A549 treated with AZD9567 at 1 μM for 4 hours (cell line): Measurements from ENCODE around the gene PCDHGB5. TPM values are rescaled to one million over a fixed set of nuclear protein-coding genes. Genes with fewer than 3 reads are reported as not detected.

Experiments used
- total RNA-seq: library from RNA; stranded (reverse); fragments of 200-300 nt; extraction: Qiagen RNA extraction; gene quantifications from 5 replicates; pipeline ENCODE4 v1.2.3, GENCODE V29; 2022; ENCODE audit not compliant: insufficient read depth

The PCDHGB5 gene
- 1.9 to 2.9 TPM (median 2.4 TPM) in 5 replicates for total RNA-seq

DNA sequence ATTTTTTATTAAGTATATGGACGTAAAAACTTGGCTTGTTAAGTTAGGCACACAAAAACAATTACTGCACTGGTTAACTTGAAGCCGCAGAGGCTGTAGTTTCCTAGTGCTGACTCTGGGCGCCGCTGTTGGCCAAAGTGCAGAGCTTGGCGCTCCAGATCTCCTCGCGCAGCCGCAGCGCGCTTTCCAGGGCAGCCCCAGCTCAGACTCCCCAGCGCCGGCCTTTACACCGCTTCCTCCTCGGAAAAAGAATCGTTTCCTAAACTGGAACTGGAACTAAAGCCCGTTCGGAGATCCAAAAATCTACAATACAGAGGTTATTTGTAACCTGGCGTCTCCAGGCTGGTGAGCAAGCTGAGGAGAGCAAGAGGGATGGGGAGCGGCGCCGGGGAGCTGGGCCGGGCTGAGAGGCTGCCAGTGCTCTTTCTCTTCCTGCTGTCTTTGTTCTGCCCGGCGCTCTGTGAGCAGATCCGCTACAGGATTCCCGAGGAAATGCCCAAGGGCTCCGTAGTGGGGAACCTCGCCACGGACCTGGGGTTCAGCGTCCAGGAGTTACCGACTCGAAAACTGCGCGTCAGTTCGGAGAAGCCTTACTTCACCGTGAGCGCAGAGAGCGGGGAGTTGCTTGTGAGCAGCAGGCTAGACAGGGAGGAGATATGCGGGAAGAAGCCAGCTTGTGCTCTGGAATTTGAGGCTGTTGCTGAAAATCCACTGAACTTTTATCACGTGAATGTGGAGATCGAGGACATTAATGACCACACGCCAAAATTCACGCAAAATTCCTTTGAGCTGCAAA, at the start of gene PCDHGB5:
PCDHGB5 (plus strand) TSS at position 192 of the 796 bp plus-strand sequence; CDS start at position 373, 181 bp downstream.

DNA sequence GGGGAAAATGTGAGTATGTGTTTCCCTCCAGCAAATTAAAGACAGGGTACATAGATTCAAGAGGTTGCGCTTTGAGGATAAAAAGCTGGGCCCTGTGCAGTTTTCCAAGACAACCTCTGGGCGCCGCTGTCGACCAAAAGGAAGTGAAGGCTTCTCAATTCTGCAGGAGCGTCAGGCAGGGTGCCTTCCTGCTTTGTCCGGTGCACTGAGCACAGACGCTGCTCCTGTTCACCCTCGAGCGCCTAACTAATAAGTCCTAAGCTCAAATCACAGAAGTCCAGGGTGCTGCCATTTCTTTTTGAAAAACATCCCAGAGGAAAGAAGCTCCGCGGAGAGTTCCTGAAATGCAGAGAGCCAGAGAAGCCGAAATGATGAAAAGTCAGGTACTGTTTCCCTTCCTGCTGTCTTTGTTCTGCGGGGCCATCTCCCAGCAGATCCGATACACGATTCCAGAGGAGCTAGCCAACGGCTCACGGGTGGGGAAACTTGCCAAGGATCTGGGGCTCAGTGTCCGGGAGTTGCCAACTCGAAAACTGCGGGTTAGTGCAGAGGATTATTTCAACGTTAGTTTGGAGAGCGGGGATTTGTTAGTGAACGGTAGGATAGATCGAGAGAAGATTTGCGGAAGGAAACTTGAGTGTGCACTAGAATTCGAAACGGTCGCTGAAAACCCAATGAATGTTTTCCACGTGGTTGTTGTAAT, 47.7 kb upstream of the PCDHGB5 start, which contains the start of gene PCDHGB1:
PCDHGB1 (plus strand) TSS at position 183 of the 703 bp plus-strand sequence; CDS start at position 345, 162 bp downstream.

DNA sequence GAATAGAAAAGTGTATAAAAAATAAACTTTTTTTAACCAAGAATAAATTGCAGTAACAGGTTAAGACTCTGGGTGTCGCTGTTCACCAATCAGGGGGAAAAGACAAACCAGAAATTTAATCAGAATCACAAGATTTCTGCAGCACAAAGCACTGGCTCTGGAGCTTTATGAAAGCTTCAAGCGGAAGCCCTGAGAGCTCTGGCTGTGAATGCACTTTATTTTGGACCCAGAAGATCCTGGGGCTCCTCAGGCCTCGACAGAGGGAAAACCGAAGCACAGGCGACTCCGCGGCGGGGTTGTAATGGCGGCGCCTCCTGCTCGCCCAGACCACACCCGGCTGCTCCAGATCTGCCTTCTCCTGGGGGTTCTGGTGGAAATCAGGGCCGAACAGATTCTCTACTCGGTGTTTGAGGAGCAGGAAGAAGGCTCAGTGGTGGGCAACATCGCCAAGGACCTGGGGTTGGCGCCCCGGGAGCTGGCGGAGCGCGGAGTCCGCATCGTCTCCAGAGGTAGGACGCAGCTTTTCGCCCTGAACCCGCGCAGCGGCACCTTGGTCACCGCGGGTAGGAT, 42.8 kb upstream of the PCDHGB5 start, which contains the start of gene PCDHGA4:
PCDHGA4 (plus strand) TSS at position 122 of the 570 bp plus-strand sequence; CDS start at position 209, 87 bp downstream.

DNA sequence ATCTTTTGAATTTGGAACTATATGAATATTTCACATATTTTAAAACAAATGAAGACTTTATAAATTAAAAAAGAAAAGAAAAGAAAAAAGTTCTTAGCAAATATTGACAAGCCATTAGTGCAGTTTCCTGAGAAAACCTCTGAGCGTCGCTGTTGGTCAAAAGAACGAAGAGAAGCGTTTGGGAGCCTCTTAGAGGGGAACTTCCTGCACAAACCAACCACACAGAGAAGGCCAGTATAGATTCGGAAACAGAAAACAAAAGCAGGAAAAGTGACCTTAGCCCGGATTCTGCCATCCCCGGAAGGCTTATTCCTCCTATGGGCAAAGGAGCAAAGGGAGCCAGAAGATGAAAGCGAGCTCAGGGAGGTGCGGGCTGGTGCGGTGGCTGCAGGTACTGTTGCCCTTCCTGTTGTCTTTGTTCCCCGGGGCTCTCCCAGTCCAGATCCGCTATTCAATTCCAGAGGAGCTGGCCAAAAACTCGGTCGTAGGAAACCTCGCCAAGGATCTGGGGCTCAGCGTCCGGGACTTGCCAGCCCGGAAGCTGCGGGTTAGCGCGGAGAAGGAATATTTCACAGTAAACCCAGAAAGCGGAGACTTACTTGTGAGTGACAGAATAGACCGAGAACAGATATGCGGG, 37.8 kb upstream of the PCDHGB5 start, which contains the start of gene PCDHGB2:
PCDHGB2 (plus strand) TSS at position 205 of the 637 bp plus-strand sequence; CDS start at position 347, 142 bp downstream.

DNA sequence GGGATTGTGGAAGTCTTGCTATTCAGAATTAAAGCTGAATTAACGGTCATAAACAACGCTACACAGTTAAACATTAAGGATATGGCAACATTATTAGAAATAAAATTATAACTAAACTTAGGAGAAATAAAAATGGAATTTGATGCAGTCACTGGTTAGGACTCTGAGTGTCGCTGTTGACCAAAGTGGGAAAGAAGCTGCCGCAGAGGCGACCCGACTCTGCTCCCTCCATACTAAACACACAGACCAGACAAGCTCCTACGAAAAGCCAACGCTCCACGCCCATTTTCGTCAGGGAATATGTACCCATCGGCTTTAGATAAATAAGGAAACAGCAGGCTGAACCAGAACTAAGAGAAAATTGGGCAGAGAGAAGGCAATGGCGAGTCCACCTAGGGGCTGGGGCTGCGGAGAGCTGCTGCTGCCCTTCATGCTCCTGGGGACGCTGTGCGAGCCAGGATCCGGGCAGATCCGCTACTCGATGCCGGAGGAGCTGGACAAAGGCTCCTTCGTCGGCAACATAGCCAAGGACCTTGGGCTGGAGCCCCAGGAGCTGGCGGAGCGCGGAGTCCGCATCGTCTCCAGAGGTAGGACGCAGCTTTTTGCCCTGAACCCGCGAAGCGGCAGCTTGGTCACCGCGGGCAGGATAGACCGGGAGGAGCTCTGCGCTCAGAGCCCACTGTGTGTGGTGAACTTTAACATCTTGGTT, 33.6 kb upstream of the PCDHGB5 start, which contains the start of gene PCDHGA5:
PCDHGA5 (plus strand) TSS at position 211 of the 709 bp plus-strand sequence; CDS start at position 380, 169 bp downstream.

DNA sequence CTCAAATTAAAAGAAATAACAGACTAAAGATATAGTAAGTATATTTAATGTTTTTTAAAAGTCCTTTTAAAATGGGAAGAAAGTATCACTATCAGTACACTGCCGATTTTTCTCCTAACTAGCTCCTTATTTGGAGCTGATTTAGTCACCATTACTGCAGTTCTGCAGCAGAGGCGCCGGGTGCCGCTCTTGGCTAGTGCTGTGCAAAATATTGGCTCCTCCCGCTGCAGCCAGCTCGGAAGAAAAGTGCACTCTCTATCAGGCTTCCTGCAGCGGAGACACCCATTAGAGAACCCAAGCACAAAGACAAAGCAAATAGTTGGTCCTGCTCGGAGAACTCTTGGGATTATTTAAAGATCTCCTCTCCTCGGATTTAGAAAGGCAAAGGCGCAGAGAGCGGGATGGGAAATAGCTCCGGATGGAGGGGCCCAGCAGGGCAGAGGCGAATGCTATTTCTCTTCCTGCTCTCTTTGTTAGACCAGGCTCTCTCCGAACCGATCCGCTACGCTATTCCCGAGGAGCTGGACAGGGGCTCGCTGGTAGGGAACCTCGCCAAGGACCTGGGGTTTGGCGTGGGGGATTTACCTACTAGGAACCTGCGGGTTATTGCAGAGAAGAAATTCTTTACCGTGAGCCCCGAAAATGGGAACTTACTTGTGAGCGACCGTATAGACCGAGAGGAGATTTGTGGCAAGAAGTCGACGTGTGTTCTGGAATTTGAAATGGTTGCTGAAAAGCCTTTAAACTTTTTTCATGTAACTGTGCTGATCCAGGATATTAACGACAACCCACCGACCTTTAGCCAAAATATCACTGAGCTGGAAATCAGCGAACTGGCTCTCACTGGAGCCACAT, 27.5 kb upstream of the PCDHGB5 start, which contains the start of gene PCDHGB3:
PCDHGB3 (plus strand) TSS at position 249 of the 855 bp plus-strand sequence; CDS start at position 402, 153 bp downstream.

DNA sequence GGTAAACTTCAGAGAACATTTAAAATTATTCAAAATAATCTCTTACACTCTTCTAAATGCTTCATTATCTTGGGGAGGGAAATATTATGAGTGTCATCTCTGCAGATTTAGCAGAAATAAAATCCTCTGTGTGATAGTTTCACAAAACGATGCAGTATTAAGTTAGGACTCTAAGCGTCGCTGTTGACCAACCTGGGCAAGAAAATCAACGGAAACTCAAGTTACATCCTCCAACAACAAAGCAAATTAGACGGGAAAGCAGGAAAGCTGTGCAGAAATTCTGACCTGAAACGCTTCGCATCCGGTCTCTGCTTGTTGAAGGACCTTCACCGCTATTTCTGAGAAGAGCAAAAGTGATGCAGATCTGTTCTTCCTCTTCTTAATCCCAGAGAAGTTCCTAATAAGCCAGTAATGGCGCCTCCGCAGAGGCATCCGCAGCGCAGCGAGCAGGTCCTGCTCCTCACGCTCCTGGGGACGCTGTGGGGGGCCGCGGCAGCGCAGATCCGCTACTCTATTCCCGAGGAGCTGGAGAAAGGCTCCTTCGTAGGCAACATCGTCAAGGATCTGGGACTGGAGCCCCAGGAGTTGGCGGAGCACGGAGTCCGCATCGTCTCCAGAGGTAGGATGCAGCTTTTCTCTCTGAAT, 24.0 kb upstream of the PCDHGB5 start, which contains the start of gene PCDHGA6:
PCDHGA6 (plus strand) TSS at position 219 of the 645 bp plus-strand sequence; CDS start at position 412, 193 bp downstream.

DNA sequence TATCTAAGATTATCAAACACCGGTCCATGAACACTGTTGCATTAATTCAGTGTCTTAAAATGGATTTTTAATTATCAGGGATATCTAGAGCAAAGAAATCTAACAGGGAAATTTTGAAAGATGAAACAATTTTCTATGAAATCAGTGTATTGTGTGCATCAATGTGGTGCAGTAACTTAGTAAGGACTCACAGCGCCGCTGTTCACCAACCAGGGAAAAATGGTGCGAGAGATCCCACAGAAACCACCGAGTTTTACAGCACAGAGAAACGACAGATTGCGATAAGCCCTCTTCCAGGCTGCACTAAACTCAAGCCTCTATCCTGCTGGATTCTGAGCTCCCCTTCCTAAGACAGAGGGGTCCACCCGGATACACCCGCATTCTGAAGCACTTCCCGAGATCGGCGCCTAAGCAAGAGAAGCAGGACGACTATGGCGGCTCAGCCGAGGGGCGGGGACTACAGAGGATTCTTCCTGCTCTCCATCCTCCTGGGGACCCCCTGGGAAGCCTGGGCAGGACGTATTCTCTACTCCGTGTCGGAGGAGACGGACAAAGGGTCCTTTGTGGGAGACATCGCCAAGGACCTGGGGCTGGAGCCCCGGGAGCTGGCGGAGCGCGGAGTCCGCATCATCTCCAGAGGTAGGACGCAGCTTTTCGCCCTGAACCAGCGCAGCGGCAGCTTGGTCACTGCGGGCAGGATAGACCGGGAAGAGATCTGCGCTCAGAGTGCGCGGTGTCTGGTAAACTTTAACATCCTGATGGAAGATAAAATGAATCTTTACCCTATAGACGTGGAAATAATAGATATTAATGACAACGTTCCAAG, 15.1 kb upstream of the PCDHGB5 start, which contains the start of gene PCDHGA7:
PCDHGA7 (plus strand) TSS at position 274 of the 826 bp plus-strand sequence; CDS start at position 432, 158 bp downstream.

DNA sequence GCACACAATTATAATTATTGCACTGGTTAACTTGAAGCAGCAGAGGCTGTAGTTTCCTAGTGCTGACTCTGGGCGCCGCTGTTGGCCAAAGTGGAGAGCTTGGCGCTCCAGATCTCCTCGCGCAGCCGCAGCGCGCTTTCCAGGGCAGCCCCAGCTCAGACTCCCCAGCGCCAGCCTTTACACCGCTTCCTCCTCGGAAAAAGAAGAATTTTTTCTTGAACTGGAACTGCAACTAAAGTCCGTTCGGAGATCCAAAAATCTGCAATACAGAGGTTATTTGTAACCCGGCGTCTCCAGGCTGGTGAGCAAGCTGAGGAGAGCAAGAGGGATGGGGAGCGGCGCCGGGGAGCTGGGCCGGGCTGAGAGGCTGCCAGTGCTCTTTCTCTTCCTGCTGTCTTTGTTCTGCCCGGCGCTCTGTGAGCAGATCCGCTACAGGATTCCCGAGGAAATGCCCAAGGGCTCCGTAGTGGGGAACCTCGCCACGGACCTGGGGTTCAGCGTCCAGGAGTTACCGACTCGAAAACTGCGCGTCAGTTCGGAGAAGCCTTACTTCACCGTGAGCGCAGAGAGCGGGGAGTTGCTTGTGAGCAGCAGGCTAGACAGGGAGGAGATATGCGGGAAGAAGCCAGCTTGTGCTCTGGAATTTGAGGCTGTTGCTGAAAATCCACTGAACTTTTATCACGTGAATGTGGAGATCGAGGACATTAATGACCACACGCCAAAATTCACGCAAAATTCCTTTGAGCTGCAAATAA, 10.0 kb upstream of the PCDHGB5 start, which contains the start of gene PCDHGB4:
PCDHGB4 (plus strand) TSS at position 142 of the 755 bp plus-strand sequence; CDS start at position 329, 187 bp downstream.

DNA sequence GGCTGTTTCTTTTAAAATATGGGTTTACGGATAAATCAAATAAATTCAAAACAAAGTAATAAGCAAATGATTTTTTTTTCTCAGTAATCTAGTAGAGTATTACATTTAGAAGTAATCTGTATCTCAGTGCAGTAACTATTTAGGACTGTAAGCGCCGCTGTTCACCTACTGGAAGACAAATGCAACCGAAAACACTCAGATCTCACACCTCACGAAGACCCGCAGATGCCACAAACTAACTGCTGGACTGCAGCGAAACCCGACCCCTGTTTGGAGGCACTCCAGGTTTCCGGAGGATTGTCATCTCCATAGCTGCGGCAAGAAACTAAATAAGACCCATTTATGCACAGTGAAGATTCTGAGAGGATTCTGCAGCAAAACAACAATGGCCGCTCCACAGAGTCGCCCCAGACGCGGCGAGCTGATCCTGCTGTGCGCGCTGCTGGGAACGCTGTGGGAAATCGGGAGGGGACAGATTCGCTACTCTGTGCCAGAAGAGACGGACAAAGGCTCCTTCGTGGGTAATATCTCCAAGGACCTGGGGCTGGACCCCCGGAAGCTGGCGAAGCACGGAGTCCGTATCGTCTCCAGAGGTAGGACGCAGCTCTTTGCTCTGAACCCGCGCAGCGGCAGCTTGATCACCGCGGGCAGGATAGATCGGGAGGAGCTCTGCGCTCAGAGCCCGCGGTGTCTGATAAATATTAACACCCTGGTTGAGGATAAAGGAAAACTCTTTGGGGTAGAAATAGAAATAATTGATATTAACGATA, 5.1 kb upstream of the PCDHGB5 start, which contains the start of gene PCDHGA8:
PCDHGA8 (plus strand) TSS at position 205 of the 770 bp plus-strand sequence; CDS start at position 386, 181 bp downstream.

DNA sequence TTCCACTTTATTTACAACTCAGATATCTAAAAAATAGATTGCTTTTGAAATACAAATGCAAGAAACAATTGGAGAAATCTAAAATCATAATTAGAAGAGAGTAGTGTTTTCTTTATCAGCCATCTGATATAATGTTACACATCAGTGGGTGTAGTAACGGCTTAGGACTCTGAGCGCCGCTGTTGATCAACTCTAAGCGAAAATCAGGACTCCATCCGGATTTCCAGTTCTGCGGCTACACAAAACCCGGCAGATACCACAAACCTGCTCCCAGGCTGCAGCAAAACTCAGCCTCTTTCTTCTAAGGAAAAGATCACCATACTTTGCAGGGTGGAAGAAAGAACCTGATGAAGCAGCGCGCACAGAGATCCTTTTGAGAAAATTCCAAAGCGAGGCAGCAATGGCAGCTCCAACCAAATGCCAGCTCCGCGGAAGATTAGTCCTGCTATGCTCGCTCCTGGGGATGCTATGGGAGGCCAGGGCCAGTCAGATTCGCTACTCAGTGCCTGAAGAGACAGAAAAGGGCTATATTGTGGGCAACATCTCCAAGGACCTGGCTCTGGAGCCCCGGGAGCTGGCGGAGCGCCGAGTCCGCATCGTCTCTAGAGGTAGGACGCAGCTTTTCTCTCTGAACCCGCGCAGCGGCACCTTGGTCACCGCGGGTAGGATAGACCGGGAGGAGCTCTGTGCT, 5.0 kb downstream of the PCDHGB5 start, which contains the start of gene PCDHGA9:
PCDHGA9 (plus strand) TSS at position 226 of the 691 bp plus-strand sequence; CDS start at position 401, 175 bp downstream.

DNA sequence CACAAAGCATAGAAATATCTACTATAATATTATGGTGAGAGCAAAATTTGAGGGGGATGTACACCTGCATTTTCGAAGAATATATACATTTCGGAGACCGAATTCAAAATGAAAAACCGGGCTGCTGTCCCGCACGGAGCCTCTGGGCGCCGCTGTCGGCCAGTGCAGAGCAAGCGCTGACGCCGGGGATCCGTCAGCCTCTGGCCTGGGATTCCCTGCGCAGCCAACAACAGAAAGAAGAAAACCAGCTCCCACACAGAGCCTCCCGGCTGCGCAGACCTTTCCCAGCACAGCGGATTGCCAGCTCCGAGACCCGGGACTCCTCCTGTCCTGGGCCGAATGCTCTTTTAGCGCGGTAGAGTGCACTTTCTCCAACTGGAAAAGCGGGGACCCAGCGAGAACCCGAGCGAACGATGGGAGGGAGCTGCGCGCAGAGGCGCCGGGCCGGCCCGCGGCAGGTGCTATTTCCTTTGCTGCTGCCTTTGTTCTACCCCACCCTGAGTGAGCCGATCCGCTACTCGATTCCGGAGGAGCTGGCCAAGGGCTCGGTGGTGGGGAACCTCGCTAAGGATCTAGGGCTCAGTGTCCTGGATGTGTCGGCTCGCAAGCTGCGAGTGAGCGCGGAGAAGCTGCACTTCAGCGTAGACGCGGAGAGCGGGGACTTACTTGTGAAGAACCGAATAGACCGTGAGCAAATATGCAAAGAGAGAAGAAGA, 10.2 kb downstream of the PCDHGB5 start, which contains the start of gene PCDHGB6:
PCDHGB6 (plus strand) TSS at position 232 of the 716 bp plus-strand sequence; CDS start at position 414, 182 bp downstream.

DNA sequence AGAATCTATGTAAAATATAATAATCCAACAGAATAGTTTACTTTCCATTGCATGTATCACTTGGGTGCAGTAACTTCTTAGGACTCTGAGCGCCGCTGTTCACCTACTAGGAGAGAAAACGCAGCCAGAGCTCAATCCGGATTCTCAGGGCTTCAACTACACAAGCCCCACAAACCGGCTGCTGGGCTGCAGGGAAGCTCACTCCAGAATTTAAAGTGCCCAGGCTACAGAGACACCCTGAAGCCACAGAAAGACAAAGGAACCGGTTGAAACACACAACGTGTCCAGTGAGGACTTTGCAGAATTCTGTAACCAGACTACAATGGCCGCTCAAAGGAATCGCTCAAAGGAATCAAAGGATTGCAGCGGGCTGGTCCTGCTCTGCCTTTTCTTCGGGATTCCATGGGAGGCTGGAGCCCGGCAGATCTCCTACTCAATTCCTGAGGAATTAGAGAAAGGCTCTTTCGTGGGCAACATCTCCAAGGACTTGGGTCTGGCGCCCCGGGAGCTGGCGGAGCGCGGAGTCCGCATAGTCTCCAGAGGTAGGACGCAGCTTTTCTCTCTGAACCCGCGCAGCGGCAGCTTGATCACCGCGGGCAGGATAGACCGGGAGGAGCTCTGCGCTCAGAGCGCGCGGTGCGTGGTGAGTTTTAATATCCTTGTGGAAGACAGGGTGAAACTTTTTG, 15.2 kb downstream of the PCDHGB5 start, which contains the start of gene PCDHGA10:
PCDHGA10 (plus strand) TSS at position 134 of the 686 bp plus-strand sequence; CDS start at position 323, 189 bp downstream.

DNA sequence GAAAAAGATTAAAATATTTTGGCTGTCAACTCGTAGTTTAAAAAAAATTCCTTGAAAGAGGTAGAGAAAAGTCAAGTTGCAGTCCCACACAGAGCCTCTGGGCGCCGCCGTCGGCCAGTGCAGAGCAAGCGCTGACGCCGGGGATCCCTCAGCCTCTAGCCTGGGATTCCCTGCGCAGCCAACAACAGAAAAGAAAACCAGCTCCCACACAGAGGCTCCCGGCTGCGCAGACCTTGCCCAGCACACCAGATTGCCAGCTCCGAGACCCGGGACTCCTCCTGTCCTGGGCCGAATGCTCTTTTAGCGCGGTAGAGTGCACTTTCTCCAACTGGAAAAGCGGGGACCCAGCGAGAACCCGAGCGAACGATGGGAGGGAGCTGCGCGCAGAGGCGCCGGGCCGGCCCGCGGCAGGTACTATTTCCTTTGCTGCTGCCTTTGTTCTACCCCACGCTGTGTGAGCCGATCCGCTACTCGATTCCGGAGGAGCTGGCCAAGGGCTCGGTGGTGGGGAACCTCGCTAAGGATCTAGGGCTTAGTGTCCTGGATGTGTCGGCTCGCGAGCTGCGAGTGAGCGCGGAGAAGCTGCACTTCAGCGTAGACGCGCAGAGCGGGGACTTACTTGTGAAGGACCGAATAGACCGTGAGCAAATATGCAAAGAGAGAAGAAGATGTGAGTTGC, 19.9 kb downstream of the PCDHGB5 start, which contains the start of gene PCDHGB7:
PCDHGB7 (plus strand) TSS at position 184 of the 679 bp plus-strand sequence; CDS start at position 367, 183 bp downstream.

